Effector memory CD4-positive, alpha-beta T cell (primary cell): ENCODE measurements around the gene F11R.
A peak's percentile ranks its signal among the peaks of the same experiment; 100 is the strongest.

Experiments used
- DNase-seq, 3 donors: peaks; one replicate each; pipeline ENCODE4 v3.0.0-alpha.2; 2020
- H3K27ac ChIP-seq: 2 replicates; pipeline ENCODE4 v1.7.0; 2013; ENCODE audit warnings: mild to moderate bottlenecking, low read length, moderate library complexity; ENCODE audit not compliant: insufficient read depth, poor library complexity, severe bottlenecking
- H3K27me3 ChIP-seq: replicated peaks from 2 replicates; pipeline ENCODE4 v1.7.0; 2013; ENCODE audit warnings: mild to moderate bottlenecking, low read length; ENCODE audit not compliant: insufficient read depth, control insufficient read depth, poor library complexity, severe bottlenecking
- H3K36me3 ChIP-seq: 2 replicates; pipeline ENCODE4 v1.7.0; 2013; ENCODE audit warnings: mild to moderate bottlenecking, low read length, moderate library complexity; ENCODE audit not compliant: control insufficient read depth, insufficient read depth
- H3K4me1 ChIP-seq: 2 replicates; pipeline ENCODE4 v1.7.0; 2013; ENCODE audit warnings: low read length, mild to moderate bottlenecking; ENCODE audit not compliant: control insufficient read depth, insufficient read depth, poor library complexity, severe bottlenecking
- H3K4me3 ChIP-seq: 2 replicates; pipeline ENCODE4 v1.7.0; 2013; ENCODE audit warnings: low read length, low read depth, mild to moderate bottlenecking; ENCODE audit not compliant: insufficient read depth, poor library complexity, severe bottlenecking
- H3K9me3 ChIP-seq: 2 replicates; pipeline ENCODE4 v1.7.0; 2013; ENCODE audit warnings: mild to moderate bottlenecking, low read length, moderate library complexity; ENCODE audit not compliant: control insufficient read depth

Gene F11R

DNA sequence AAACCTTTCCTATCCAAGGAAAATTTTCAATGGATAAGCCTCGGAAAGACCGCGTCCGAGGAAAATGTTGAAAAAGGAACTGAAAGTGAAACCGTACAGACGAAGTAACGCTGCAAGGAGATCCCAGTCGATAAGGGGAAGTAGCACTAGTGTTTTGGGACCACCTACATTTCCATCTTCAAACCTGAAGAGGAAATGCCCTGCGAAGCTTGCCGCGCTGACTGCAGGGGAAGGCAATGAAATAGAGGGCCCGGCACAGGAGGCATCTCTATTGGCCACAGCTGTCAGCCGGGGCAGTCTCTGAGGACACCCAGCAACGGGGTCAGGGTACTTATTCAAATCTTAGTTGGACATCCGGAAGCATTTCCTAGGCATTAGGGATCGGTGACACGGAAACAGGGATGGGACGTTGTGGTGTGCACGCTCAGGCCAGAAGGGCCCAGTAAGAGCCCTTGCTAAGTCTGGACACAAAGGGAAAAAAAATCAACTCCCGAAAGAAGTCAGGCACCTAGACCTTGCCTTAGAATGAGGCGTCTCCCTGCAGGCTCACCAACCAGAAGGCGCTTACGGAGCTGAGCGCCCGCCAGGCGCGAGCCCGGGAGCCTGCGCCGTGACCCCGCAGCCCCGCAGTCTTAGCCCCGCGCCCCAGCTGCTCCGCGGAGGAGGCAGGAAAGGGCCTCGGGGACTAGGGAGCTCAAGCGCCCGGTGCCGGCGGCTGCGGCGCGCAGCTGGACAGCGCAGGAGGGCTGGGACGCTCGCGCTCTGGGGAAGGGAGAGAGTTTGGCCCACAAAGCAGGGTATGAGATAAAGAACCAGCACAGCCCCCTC is 24.2 kb upstream of the F11R start:
- Histone ChIP-seq H3K36me3 (peaks cover 56% of the 10 kb centered on the region), H3K4me3 (peak overlapping the region; percentile 98)

DNA sequence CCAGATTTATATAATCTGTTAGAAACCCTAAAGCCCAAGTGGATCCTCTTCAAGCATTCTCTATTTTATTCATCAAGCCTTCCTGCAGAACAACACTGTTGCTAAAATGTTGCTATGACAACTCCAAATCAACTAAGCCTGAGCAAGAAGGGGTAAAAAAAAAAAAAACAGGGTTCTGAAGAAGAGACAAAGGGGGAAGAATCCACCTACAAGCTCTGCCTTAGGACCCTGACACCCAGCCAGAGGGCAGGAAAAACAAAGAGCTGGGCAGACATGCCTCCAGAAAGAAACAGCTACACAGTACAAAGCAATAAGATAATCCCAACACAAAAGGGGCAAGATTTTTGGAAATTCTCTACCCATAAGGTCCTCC is 23.6 kb upstream of the F11R start:
- Histone ChIP-seq H3K4me1 (peaks cover 11% of the 10 kb centered on the region), H3K27me3 (no peaks in the 10 kb centered on the region), H3K9me3 (no peaks in the 10 kb centered on the region), H3K27ac (peak overlapping the region; percentile 94), H3K36me3 (peaks cover 56% of the 10 kb centered on the region), H3K4me3 (peak overlapping the region; percentile 98)
- DNase-seq = no peak

More for the DNA sequence above, 24.2 kb upstream of the F11R start:
- H3K4me1 ChIP-seq = peaks cover 8% of the 10 kb centered on the region
- H3K9me3 ChIP-seq = no peaks in the 10 kb centered on the region
- peak; percentile 26 to 46 (median 33) for DNase-seq
- H3K27ac ChIP-seq = peak overlapping the region; percentile 94
- H3K27me3 ChIP-seq = no peaks in the 10 kb centered on the region

DNA sequence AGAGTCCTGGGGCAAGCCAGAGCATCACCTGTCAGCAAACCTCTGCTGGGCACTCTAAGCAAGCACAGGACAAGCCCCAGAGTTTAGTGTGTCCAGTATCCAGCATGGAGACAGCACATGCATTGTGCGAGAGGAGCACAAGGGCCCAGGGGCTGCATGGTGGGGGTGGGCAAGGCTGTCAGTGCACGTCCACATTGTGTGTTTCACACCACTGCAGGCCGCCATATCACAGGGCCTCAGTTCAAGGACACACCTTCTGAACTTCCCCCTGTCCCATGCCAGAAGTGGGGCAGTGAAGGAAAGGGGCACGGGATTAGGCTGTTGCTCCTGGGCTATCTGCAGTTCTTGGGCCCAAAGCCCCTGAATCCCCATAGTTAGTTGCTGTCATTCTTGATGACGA is 18.6 kb upstream of the F11R start:
- Histone ChIP-seq H3K27me3 (no peaks in the 10 kb centered on the region), H3K36me3 (peaks cover 38% of the 10 kb centered on the region), H3K4me3 (no peak overlapping the region), H3K27ac (peak overlapping the region; percentile 88), H3K9me3 (no peaks in the 10 kb centered on the region), H3K4me1 (peaks cover 26% of the 10 kb centered on the region)
- no peak for DNase-seq

DNA sequence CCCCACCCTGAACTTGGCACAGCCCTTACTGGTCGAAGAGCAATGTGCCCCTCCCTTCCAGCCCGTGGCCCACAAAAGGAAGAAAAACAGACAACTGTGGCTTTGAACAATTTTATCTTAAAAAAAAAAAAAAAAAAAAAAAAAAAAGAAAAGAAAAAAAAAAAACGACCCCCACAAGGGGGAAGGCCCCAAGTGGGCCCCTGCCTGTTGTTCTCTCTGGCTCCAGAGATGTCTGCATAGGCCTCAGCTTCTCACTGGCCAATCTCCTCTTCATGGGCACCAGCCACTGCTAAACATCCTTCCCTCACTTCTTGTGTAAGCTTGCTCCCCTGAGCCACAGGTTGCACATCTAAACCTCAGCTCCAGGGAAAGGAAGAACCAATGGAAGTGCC is 18.2 kb upstream of the F11R start:
- Histone ChIP-seq H3K4me3 (peak overlapping the region; percentile 68), H3K36me3 (peaks cover 38% of the 10 kb centered on the region), H3K27ac (peak overlapping the region; percentile 88), H3K9me3 (no peaks in the 10 kb centered on the region), H3K4me1 (peaks cover 26% of the 10 kb centered on the region), H3K27me3 (no peaks in the 10 kb centered on the region)
- DNase-seq = no peak

DNA sequence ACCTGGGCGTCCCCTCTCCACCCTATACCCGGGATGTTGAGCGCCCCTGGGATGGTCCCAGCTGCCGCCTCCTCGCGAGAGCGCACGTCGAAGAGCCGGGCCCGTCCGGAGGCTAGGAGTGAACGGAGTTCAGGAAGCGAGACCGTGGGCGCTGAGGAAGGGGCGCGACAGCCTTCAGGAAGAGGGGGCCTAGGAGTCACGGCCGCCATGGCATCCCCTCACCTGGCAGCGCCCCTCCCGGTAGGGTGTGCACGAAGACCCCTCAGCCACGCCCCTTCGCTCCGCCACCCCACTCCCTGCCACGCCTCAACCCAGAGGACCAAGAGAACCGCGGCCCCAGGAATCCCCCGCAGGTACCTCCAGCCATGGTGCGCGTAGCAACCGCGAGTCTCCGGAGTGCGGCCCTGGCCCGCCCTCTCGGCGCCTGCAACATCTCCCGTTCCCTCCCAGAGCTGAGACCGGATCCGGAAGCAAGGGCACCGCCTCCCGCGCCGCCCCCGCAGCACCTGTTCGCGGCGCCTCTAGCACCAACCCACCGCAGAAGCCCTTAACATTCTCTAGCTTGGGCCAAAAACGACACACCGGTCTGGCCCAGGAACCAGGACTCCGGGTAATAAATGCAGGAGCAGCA is 17.7 kb upstream of the F11R start, which contains the start of gene TSTD1:
TSS of gene TSTD1 (minus strand) at position 442 of the 631 bp plus-strand sequence. CDS start at position 367, 75 bp downstream.
- DNase-seq = peak; percentile 81 to 85 (median 84)
- Histone ChIP-seq H3K9me3 (no peaks in the 10 kb centered on the region), H3K4me1 (peaks cover 26% of the 10 kb centered on the region), H3K4me3 (peak within 1 kb of the TSS; percentile 68), H3K27ac (peak within 1 kb of the TSS; percentile 88), H3K27me3 (no peaks in the 10 kb centered on the region), H3K36me3 (peaks cover 38% of the 10 kb centered on the region)

DNA sequence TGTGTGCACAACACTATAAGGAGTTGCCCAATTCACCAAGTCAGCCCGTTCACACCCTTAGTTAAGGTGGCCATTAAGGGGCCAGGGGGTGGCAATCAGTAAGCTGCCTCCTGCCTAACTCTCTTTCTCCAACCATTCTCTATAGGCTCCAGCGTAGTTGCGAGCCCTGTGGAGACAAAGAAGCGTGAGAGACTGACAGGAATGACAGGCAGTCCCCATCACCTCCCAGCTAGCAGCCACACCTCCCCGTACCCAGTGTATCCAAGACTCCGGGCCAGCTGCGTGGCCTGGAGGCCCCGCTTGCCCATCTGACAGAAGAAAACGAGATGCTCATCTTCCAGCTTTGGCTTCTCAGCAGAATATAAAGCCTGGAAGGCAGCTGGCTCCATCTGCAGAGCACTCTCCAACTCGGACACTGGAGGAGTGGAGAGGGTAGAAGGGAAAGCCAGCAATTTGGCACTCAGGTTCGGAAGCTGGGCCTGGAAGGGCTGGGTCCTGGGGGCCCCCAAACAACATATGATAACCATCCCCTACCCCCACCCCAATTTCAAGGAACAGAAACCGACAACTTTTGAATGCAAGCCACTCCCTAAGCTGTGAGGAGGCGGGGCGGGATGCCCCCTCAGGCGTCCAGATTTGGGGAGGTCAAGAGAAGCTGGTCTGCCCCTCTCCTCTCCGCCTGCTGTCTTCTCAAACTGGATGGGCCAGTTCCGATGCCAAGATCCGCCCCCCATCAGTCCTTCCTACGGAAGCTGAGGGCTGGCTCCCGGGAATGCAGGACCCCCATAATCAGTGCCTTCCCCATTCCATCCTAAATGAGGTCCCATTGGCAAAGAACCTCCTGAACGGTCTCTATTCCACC is 16.9 kb upstream of the F11R start:
- Histone ChIP-seq H3K9me3 (no peaks in the 10 kb centered on the region), H3K36me3 (peaks cover 35% of the 10 kb centered on the region), H3K27ac (peak overlapping the region; percentile 88), H3K27me3 (no peaks in the 10 kb centered on the region), H3K4me3 (peak overlapping the region; percentile 68), H3K4me1 (peaks cover 26% of the 10 kb centered on the region)
- no peak for DNase-seq

DNA sequence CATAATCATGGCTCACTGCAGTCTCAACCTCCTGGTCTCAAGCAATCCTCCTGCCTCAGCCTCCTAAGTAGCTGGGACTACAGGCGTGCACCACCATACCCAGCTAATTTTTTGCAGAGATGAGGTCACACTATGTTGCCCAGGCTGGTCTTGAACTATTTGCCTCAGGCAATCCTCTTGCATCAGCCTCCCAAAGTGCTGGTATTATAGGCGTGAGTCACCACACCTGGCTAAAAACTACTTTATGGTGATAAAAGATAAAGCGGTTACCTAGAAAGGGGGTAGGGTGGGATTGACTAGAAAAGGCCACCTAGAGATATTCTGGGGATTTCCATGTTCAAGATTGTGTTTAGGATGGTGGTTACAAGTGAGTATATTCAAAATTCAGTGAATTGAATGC is 12.8 kb upstream of the F11R start:
- Histone ChIP-seq H3K27me3 (no peaks in the 10 kb centered on the region), H3K9me3 (no peaks in the 10 kb centered on the region), H3K4me1 (peaks cover 12% of the 10 kb centered on the region), H3K27ac (no peak overlapping the region), H3K36me3 (no peaks in the 10 kb centered on the region), H3K4me3 (no peak overlapping the region)
- no peak for DNase-seq

DNA sequence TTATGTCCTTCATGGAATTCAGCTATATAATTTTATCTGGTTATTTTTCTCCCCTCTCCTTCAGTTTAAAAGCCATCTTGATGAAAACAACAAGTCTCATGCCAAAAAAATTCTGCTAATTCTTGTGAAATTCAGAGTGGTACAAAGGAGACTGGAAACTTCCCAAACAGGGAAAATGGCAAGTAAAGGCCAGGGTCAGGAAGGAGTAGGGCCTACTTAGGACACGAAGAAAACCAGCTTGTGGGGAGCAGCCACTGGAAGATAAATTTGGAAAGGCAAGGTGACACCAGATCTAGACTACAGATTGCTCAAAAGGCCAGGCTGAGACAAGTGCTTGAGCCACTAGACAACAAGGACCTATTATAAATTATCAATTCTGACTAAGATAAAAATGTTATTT is 11.5 kb upstream of the F11R start:
- no peaks in the 10 kb centered on the region for H3K36me3 ChIP-seq
- no peak for DNase-seq
- peaks cover 2% of the 10 kb centered on the region for H3K4me1 ChIP-seq
- H3K9me3 ChIP-seq = no peaks in the 10 kb centered on the region
- H3K27ac ChIP-seq = no peak overlapping the region
- no peaks in the 10 kb centered on the region for H3K27me3 ChIP-seq
- no peak overlapping the region for H3K4me3 ChIP-seq

DNA sequence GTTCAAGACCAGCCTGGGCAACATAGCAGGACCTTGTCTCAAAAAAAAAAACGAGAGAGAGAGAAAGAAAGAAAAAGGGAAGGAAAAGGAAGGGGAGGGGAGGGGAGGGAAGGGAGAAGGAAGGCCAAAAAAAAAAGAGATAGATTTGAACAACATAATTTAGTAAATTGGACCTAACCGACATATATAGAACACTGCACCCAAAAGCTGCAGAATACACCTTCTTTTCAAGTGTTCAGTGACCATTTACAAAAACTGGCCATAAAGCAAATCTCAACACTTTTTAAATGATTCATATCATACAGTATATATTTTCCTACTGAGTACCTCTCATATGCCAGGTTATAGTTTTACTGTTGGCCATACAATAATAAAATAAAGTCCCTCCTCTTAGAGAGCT is 10.9 kb upstream of the F11R start:
- Histone ChIP-seq H3K36me3 (no peaks in the 10 kb centered on the region), H3K4me3 (no peak overlapping the region), H3K27me3 (no peaks in the 10 kb centered on the region), H3K4me1 (no peaks in the 10 kb centered on the region), H3K27ac (no peak overlapping the region), H3K9me3 (no peaks in the 10 kb centered on the region)
- no peak for DNase-seq
